ENCODE results near the gene HEXD. TPM values are rescaled to one million over a fixed set of nuclear protein-coding genes. Genes with fewer than 3 reads are reported as not detected.

HEXD gene
- total and polyA plus RNA-seq, 8 donors = 25.9 to 275 (median 39.5) TPM

- 94 to 95% methylated on average over 9 of the region's 9 CpGs for WGBS, 2 donors
- TF ChIP-seq CTCF (IDR thresholded peaks at IDR 0.05) = no peak
Observed at GRCh38 chr17:82415786-82416185, 2.4 kb upstream of the HEXD start.

DNA sequence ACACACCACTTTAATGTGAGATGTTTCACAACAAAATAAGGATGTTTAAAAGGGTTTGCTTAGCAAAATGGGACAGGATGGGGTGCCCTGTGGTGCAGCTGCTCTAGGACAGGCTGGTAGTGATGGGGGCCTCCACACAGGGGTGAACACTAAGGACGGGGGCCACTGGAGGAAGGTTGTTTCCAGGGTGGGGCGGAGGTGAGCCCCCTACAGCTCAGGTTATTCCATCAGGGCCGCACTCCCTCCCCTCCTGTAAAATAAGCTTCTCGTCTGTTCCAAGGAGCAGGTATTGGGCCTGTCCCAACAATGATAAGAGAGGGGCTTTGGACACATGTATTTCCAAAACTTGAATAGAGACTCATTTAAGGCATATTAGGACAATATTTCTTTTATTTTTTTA, 1.9 kb upstream of the HEXD start:
- ATAC-seq (no peak), FAIRE-seq (no peak), DNase-seq (peak in 1 of 6 donors; percentile 12)
- no peaks in the 10 kb centered on the region for H3K36me3 ChIP-seq
- WGBS, 2 donors = 81 to 95% methylated on average over 4 of the region's 4 CpGs
- no peak overlapping the region for H3K27ac ChIP-seq
- no peak overlapping the region for H3K4me3 ChIP-seq
- intact Hi-C loops (cut with DNase I) = no loop called here
- H3K9me3 ChIP-seq = no peaks in the 10 kb centered on the region
- H3K27me3 ChIP-seq = no peaks in the 10 kb centered on the region
- no peak for TF ChIP-seq CTCF (IDR thresholded peaks at IDR 0.05)
- peaks cover 4 to 15% (median 6%) of the 10 kb centered on the region in 3 donors for H3K4me1 ChIP-seq

More at GRCh38 chr17:82415786-82416185, 2.4 kb upstream of the HEXD start:
- DNase-seq = peak in 1 of 6 donors; percentile 8
- Histone ChIP-seq H3K4me3 (no peak overlapping the region), H3K9me3 (no peaks in the 10 kb centered on the region), H3K4me1 (peaks cover 4 to 15% (median 6%) of the 10 kb centered on the region in 3 donors), H3K27ac (no peak overlapping the region), H3K36me3 (no peaks in the 10 kb centered on the region), H3K27me3 (no peaks in the 10 kb centered on the region)
- intact Hi-C loops (cut with DNase I) = no loop called here
- no peak for FAIRE-seq
- ATAC-seq = no peak

DNA sequence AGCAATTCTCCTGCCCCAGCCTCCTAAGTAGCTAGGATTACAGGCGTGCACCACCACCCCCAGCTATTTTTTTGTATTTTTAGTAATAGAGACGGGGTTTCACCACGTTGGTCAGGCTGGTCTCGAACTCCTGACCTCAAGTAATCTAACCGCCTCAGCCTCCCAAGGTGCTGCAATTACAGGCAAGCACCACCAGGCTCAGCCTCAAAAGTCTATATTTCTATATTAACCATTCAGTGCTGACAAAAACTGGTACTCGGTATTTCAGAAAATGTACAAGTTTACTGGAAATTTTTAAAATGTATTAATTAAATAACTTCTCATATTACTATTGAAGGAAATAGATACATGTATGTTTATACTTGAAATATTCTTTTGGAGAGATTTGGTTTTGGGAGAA, 1.4 kb upstream of the HEXD start:
- no peak for TF ChIP-seq CTCF (IDR thresholded peaks at IDR 0.05)

DNA sequence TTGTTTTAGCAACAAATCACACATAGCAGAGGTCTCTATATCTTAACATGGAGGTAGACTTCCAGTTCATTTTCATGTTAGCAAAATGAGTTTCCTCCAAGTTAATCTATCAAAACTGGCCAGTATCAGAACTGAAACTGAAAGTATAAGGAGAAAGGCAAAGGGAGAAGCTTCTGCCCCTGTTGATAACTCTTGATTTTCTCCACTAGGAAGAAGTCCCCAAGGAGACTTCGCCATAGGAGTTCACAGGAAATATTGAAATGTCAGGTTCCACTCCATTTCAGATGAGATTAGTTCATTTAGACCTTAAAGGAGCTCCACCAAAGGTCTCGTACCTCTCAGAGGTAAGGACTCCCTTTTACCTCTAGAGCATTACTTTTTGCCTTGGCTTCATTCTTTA, 1.4 kb downstream of the HEXD start:
- H3K27me3 ChIP-seq = no peaks in the 10 kb centered on the region
- no peaks in the 10 kb centered on the region for H3K36me3 ChIP-seq
- FAIRE-seq (no peak), DNase-seq (no peak), ATAC-seq (no peak)
- intact Hi-C loops (cut with DNase I) = no loop called here
- H3K9me3 ChIP-seq = no peaks in the 10 kb centered on the region
- WGBS, 2 donors = 90% methylated on average over 2 of the region's 2 CpGs
- peak overlapping the region in 1 of 4 donors; percentile 87 for H3K27ac ChIP-seq
- TF ChIP-seq CTCF (IDR thresholded peaks at IDR 0.05) = no peak
- peak overlapping the region in 1 of 4 donors; percentile 85 for H3K4me3 ChIP-seq
- H3K4me1 ChIP-seq = peaks cover 1 to 13% (median 6%) of the 10 kb centered on the region in 3 donors

More for the DNA sequence above, 1.4 kb upstream of the HEXD start:
- intact Hi-C loops (cut with DNase I) = no loop called here
- no peak overlapping the region for H3K27ac ChIP-seq
- no peaks in the 10 kb centered on the region for H3K9me3 ChIP-seq
- H3K36me3 ChIP-seq = no peaks in the 10 kb centered on the region
- H3K4me3 ChIP-seq = no peak overlapping the region
- ATAC-seq = no peak
- 87 to 95% methylated on average over 6 of the region's 6 CpGs for WGBS, 2 donors
- H3K4me1 ChIP-seq = peaks cover 4 to 15% (median 6%) of the 10 kb centered on the region in 3 donors
- DNase-seq = peak in 1 of 6 donors; percentile 2
- no peaks in the 10 kb centered on the region for H3K27me3 ChIP-seq
- FAIRE-seq = no peak

DNA sequence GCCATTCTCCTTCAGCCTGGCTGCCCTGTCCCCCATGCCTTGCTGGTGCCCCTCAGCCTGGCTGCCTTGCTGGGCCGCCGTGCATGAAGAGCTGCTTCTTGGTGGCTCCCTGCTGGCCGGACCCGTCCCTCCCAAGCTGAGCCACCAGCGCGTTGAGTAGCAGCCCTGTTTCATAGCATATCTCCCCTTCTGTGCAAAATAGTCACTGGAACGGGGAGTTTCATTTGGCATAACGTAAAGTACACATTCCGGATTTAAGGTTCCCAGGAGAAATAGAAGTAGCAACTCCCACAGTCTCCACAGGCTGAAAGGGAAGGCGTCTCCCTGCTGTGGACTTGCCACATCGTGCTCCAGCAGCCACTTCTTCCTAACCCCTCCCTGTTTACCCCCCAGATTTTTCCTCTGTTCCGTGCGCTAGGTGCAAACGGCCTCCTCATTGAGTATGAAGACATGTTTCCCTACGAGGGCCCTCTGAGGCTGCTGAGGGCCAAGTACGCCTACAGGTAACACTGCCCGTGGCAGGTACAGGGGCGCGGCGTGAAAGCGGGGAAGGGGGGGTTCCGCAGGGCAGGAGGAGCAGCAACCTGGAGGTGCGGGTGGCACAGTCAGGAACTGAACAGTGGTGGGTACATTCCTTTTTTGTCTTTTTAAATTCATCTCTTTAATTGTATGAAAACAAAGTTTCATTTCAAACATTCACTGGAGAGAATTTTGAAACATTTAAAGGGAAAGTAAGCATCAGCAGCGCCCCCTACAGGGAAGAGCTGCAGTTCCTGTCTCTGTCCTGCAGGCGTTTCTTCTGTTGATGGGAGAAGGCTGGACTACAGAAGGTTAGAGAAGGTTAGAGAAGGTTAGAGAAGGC, 6.1 kb downstream of the HEXD start:
- Histone ChIP-seq H3K36me3 (no peaks in the 10 kb centered on the region), H3K27me3 (no peaks in the 10 kb centered on the region), H3K9me3 (no peaks in the 10 kb centered on the region), H3K4me1 (peaks cover 0 to 6% (median 3%) of the 10 kb centered on the region in 3 donors), H3K4me3 (no peak overlapping the region), H3K27ac (no peak overlapping the region)
- FAIRE-seq (no peak), DNase-seq (no peak), ATAC-seq (peak in 2 of 4 donors; percentile 52 to 64)
- intact Hi-C loops (cut with DNase I) = no loop called here
- 86 to 88% methylated on average over 25 of the region's 25 CpGs for WGBS, 2 donors
- peak in 3 of 4 donors; percentile 14 to 49 (median 43) for TF ChIP-seq CTCF (IDR thresholded peaks at IDR 0.05)

Data from pancreas (tissue), 10 donors.